ENCODE data around the gene ATP4A. TPM values are rescaled to one million over a fixed set of nuclear protein-coding genes. Genes with fewer than 3 reads are reported as not detected.

ATP4A gene
- total RNA-seq, 1 experiment from 2014 or later: not detected

DNA sequence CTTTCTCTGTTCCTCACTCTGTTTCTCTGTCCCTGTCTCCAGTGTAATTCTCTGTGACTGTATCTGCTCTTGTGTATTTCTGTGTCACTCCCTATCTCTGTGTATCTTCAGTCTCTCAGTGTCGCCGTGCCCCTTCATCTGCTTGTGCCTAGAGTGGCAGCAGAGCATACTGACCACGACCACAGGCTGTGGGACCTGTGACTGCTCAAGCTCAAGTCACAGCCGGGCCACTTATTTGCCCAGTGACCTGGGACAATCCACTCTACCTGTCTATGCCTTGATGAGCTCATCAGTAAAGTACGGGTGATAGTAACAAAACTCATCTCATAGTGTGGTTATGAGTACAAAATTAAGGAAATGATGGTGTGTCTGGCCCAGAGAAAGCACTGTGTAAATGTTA lies 9.4 kb downstream of the ATP4A start:
- TF ChIP-seq, protein P1, sequence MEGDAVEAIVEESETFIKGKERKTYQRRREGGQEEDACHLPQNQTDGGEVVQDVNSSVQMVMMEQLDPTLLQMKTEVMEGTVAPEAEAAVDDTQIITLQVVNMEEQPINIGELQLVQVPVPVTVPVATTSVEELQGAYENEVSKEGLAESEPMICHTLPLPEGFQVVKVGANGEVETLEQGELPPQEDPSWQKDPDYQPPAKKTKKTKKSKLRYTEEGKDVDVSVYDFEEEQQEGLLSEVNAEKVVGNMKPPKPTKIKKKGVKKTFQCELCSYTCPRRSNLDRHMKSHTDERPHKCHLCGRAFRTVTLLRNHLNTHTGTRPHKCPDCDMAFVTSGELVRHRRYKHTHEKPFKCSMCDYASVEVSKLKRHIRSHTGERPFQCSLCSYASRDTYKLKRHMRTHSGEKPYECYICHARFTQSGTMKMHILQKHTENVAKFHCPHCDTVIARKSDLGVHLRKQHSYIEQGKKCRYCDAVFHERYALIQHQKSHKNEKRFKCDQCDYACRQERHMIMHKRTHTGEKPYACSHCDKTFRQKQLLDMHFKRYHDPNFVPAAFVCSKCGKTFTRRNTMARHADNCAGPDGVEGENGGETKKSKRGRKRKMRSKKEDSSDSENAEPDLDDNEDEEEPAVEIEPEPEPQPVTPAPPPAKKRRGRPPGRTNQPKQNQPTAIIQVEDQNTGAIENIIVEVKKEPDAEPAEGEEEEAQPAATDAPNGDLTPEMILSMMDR (IDR thresholded peaks at IDR 0.05; ENCODE audit: insufficient read depth in 1 of 2, low read depth in 1 of 2, low read length in 1 of 2, severe bottlenecking in 1 of 2, unreplicated experiment in 1 of 2): no peak
- ChIA-PET CTCF (no interaction called here), POLR2A (no interaction called here)
- peaks cover 4% of the 10 kb centered on the region for H3K36me3 Mint-ChIP-seq (ENCODE audit: insufficient read depth, unreplicated experiment)
- H3K4me1 Mint-ChIP-seq (ENCODE audit: low read depth, unreplicated experiment): peaks cover 5% of the 10 kb centered on the region
- no TSS peak for BruUV-seq (replicated peaks)
- H3K9me3 Mint-ChIP-seq (ENCODE audit: unreplicated experiment): no peaks in the 10 kb centered on the region
- no peak overlapping the region for H3K27ac Mint-ChIP-seq (ENCODE audit: unreplicated experiment)
- 0 out of 2 replicates have a peak, but pooled peaks cover 3% of the 10 kb centered on the region for H3K9me3 ChIP-seq
- no peaks in the 10 kb centered on the region for H3K27me3 ChIP-seq (replicated peaks; ENCODE audit: control insufficient read depth, insufficient read depth, low read length)
- H3K4me3 Mint-ChIP-seq (ENCODE audit: unreplicated experiment): no peak overlapping the region
- no peak overlapping the region for H3K4me3 ChIP-seq (ENCODE audit: low read depth, low read length)
- H3K36me3 ChIP-seq (ENCODE audit: control insufficient read depth, insufficient read depth, low read length): no peaks in the 10 kb centered on the region
- DNase-seq: no peak
- 0 out of 2 replicates have a peak, but pooled peaks cover 5% of the 10 kb centered on the region for H3K4me1 ChIP-seq
- H3K27me3 Mint-ChIP-seq (ENCODE audit: insufficient read depth, unreplicated experiment): peaks cover 5% of the 10 kb centered on the region
- intact Hi-C loops (cut with micrococcal nuclease; ENCODE audit: unreplicated experiment): no loop called here

DNA sequence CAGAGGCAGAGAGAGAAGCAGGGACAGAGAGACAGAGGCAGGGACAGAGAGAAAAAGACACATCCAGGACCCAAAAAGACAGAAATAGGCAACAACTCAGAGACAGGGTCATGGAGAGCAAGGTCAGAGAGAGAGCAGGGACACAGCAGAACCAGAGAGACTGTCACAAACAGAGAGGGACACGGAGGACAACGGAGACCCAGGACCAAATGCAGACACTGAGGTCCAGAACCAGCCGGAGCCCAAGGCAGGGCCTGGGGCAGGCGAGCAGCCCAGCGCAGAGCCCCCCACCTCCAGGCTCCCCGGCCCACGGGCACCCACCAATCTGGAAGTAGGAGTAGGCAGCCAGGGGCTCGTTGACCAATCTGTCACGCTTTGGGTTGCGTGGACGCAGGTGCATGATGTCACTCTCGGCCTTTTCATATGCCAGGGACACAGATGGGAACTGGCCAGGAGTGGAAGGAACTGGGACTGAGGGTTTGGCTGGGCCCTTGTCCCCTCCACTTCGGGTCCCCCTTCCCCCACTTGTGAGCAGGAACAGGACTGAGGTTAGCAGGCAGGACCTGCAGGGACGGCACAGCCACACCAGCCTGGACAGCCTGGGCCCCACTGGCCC lies 10.0 kb downstream of the ATP4A start:
- H3K9me3 ChIP-seq: 0 out of 2 replicates have a peak, but pooled peaks cover 3% of the 10 kb centered on the region
- no peaks in the 10 kb centered on the region for H3K36me3 ChIP-seq (ENCODE audit: control insufficient read depth, insufficient read depth, low read length)
- peaks cover 6% of the 10 kb centered on the region for H3K36me3 Mint-ChIP-seq (ENCODE audit: insufficient read depth, unreplicated experiment)
- no TSS peak for BruUV-seq (replicated peaks)
- peaks cover 7% of the 10 kb centered on the region for H3K4me1 Mint-ChIP-seq (ENCODE audit: low read depth, unreplicated experiment)
- H3K9me3 Mint-ChIP-seq (ENCODE audit: unreplicated experiment): no peaks in the 10 kb centered on the region
- CTCF ChIA-PET: no interaction called here
- intact Hi-C loops (cut with micrococcal nuclease; ENCODE audit: unreplicated experiment): no loop called here
- TF ChIP-seq, protein P1 (IDR thresholded peaks at IDR 0.05; ENCODE audit: insufficient read depth in 1 of 2, low read depth in 1 of 2, low read length in 1 of 2, severe bottlenecking in 1 of 2, unreplicated experiment in 1 of 2): no peak
- POLR2A ChIA-PET: no interaction called here
- H3K27me3 Mint-ChIP-seq (ENCODE audit: insufficient read depth, unreplicated experiment): peaks cover 5% of the 10 kb centered on the region
- H3K27me3 ChIP-seq (replicated peaks; ENCODE audit: control insufficient read depth, insufficient read depth, low read length): no peaks in the 10 kb centered on the region
- H3K4me3 ChIP-seq (ENCODE audit: low read depth, low read length): no peak overlapping the region
- no peak overlapping the region for H3K4me3 Mint-ChIP-seq (ENCODE audit: unreplicated experiment)
- DNase-seq: no peak
- no peak overlapping the region for H3K27ac Mint-ChIP-seq (ENCODE audit: unreplicated experiment)
- 0 out of 2 replicates have a peak, but pooled peaks cover 5% of the 10 kb centered on the region for H3K4me1 ChIP-seq

DNA sequence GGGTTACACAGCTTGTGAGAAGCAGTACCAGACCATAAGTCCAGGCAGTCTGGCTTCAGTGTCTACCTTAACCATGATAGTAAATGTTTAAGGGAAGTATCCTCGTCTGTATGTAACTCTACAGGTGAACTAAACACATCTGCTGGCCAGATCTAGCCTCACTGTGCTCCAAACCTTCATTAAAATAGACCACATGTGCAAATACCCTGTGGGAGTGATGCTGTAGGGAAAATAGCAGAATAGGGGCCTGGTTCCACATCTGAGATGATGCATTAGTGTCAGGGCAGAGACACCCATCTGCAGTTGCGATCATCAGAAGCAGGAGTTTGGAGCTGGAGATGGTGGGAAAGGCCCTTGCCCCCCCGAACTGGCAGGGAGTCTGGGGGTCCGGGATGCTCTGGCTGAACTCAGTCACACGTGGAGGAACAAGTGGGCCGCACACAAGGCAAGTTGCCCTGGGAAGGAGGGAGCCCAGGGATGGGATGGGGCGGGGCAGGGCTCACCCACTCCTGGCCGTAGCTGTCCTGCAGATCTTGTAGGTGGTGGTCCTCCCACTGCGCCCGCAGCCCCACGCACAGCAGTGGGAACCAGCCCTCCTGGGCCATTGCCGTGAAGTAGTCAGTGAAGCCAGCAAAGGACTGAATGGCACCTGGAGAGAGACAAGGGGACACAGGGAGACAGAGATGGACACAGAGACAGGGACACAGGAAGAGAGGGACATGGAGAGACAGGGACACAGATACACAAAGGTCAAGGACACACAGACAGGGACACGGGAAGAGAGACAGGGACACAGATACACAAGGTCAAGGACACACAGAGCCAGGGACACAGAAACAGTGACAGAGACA lies 10.7 kb downstream of the ATP4A start:
- no peak overlapping the region for H3K4me3 Mint-ChIP-seq (ENCODE audit: unreplicated experiment)
- BruUV-seq (replicated peaks): no TSS peak
- POLR2A ChIA-PET: interaction anchor here (0.6 kb wide), 1 partner anchor 103 kb away, joined by 3 read pairs; no protein-coding TSS in a partner anchor

More for the DNA sequence above, 10.7 kb downstream of the ATP4A start:
- Histone ChIP-seq H3K27me3 (replicated peaks; ENCODE audit: control insufficient read depth, insufficient read depth, low read length) (no peaks in the 10 kb centered on the region), H3K4me1 (no peaks in the 10 kb centered on the region), H3K9me3 (no peaks in the 10 kb centered on the region), H3K36me3 (ENCODE audit: control insufficient read depth, insufficient read depth, low read length) (no peaks in the 10 kb centered on the region), H3K4me3 (ENCODE audit: low read depth, low read length) (no peak overlapping the region)
- DNase-seq: no peak
- Mint-ChIP-seq H3K27me3 (ENCODE audit: insufficient read depth, unreplicated experiment) (peaks cover 5% of the 10 kb centered on the region), H3K36me3 (ENCODE audit: insufficient read depth, unreplicated experiment) (peaks cover 6% of the 10 kb centered on the region), H3K4me1 (ENCODE audit: low read depth, unreplicated experiment) (peaks cover 7% of the 10 kb centered on the region), H3K27ac (ENCODE audit: unreplicated experiment) (no peak overlapping the region), H3K9me3 (ENCODE audit: unreplicated experiment) (no peaks in the 10 kb centered on the region)
- TF ChIP-seq, protein P1 (IDR thresholded peaks at IDR 0.05; ENCODE audit: insufficient read depth in 1 of 2, low read depth in 1 of 2, low read length in 1 of 2, severe bottlenecking in 1 of 2, unreplicated experiment in 1 of 2): no peak
- CTCF ChIA-PET: no interaction called here
- intact Hi-C loops (cut with micrococcal nuclease; ENCODE audit: unreplicated experiment): no loop called here

Data from Caco-2 (cell line).